Kidney epithelial cell (primary cell): ENCODE results near the gene TNP2. TPM values are rescaled to one million over a fixed set of nuclear protein-coding genes. Genes with fewer than 3 reads are reported as not detected.
A peak's percentile ranks its signal among the peaks of the same experiment; 100 is the strongest.

ENCODE experiments used
- DNase-seq: peaks from one replicate; pipeline ENCODE4 v3.0.0-alpha.2; 2010; ENCODE audit warnings: low read depth
- H3K27me3 ChIP-seq: 2 replicates; pipeline ENCODE4 v1.6.0; 2011; ENCODE audit warnings: low read length; ENCODE audit not compliant: control insufficient read depth, insufficient read depth
- H3K36me3 ChIP-seq: 2 replicates; pipeline ENCODE4 v1.5.1; 2011; ENCODE audit warnings: low read length; ENCODE audit not compliant: control insufficient read depth, insufficient read depth
- H3K4me3 ChIP-seq: 2 replicates; pipeline ENCODE4 v1.5.1; 2011; ENCODE audit warnings: low read depth, mild to moderate bottlenecking, control low read depth, low read length
- CTCF ChIP-seq: IDR thresholded peaks from 2 replicates; pipeline ENCODE4 v1.5.1; 2011; ENCODE audit warnings: mild to moderate bottlenecking, moderate library complexity, low read length, control low read depth, inconsistent platforms; ENCODE audit not compliant: insufficient read depth, poor library complexity, severe bottlenecking
- total RNA-seq: library from RNA; depleted of rRNA; stranded (reverse); fragments of >200 nt; gene quantifications from 2 replicates; pipeline ENCODE4 v1.2.3, GENCODE V29; 2015

The TNP2 gene
- total RNA-seq, 1 donor from 2014 or later, result not detected

GRCh38 chr16:11218604-11218962 lies 50.5 kb downstream of the TNP2 start:
- Histone ChIP-seq H3K27me3 (no peaks in the 10 kb centered on the region), H3K36me3 (no peaks in the 10 kb centered on the region), H3K4me3 (no peak overlapping the region)
- no peak for DNase-seq
- peak; percentile 48 for TF ChIP-seq CTCF

Other genes starting within 250 kb of the TNP2 start
- 1.2 and 3.5 TPM in 2 replicates for gene SOCS1, start 13.1 kb downstream of the TNP2 start, total RNA-seq
- not detected in 2 replicates for gene PRM3, start 4.3 kb upstream of the TNP2 start, total RNA-seq
- gene PRM2, start 7.2 kb upstream of the TNP2 start, total RNA-seq, result not detected in 2 replicates
- not detected in 2 replicates for gene PRM1, start 12.0 kb upstream of the TNP2 start, total RNA-seq
- 5.6 and 6.0 TPM in 2 replicates for gene RMI2, start 76.1 kb upstream of the TNP2 start, total RNA-seq